HG02981 (cell line): ENCODE results near the gene SSPN.

ENCODE experiments used
- ATAC-seq: cut with Tn5 transposase; IDR thresholded peaks from one replicate; pipeline ENCODE4 v1.9.1; 2021; ENCODE audit warnings: mild to moderate bottlenecking, moderate library complexity; ENCODE audit not compliant: unreplicated experiment

SSPN gene, protein sequence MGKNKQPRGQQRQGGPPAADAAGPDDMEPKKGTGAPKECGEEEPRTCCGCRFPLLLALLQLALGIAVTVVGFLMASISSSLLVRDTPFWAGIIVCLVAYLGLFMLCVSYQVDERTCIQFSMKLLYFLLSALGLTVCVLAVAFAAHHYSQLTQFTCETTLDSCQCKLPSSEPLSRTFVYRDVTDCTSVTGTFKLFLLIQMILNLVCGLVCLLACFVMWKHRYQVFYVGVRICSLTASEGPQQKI

GRCh38 chr12:26195250-26195640 lies at the start of gene SSPN:
TSS of gene SSPN (plus strand) at chr12:26195573. CDS start at chr12:26195673, 100 bp downstream.
- peak; percentile 51 for ATAC-seq

- no peak for ATAC-seq
Observed at GRCh38 chr12:26148291-26148690, 47.1 kb upstream of the SSPN start.

- ATAC-seq: no peak
Observed at GRCh38 chr12:26149968-26150500, 45.3 kb upstream of the SSPN start.

GRCh38 chr12:26150736-26151450 lies 44.5 kb upstream of the SSPN start:
- ATAC-seq: no peak

GRCh38 chr12:26152507-26153102 lies 42.8 kb upstream of the SSPN start:
- no peak for ATAC-seq

GRCh38 chr12:26153421-26154154 lies 41.8 kb upstream of the SSPN start:
- no peak for ATAC-seq

GRCh38 chr12:26156201-26156871 lies 39.0 kb upstream of the SSPN start:
- peak; percentile 86 for ATAC-seq

DNA sequence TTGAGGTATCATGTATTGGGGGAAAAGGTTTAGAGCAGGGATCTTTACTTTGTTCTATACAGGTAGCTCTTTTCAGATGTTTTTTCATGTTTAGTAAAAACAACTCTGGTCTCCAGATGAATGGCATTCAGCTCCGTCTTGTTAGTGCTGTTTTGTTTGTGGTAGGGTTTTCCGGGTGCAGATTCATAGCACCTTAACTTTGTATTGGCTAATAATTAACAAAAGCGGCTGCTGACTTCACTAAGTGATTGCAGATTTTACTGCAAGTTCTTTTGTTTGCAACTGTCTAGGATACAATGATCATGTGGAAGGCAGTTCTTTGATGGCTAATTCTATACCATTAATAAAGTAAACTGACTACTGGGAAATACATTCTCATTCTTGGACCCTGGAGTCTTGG lies 38.4 kb upstream of the SSPN start:
- peak; percentile 25 for ATAC-seq

DNA sequence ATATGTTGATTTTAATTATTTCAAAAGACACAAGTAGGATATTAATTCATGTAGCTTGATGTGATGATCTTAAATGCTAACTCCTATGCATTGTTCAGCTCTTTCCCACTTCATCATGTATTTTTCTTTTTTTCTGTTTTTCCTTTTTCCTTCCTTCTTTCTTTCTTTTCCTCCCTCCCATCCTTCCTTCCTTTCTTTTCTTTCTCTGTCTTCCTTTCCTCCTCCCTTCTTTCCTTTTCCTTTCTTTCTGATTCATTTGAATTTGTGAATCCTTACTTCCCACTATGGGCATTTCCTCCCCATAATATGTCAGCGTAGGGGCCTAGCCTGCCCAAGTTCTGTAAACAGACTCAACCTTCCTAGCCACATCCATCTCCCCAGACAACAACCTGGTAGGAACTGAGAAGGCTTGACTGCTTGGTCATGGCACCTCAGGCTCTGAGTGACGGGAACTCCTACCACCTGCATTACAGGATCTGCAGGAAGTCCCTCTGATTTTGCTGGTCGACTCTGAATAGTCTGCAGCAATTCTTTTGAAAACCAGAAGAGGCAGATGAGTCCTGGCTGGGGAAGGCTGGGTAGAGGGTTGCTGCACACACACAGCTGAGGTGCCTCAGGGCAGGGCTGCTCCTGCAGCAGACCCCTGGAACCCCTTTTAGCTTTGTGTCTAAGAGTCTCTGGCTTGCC lies 37.2 kb upstream of the SSPN start:
- ATAC-seq: no peak

GRCh38 chr12:26162174-26162573 lies 33.2 kb upstream of the SSPN start:
- no peak for ATAC-seq

- peak; percentile 82 for ATAC-seq
Observed at GRCh38 chr12:26162905-26163304, 32.5 kb upstream of the SSPN start.

- ATAC-seq: no peak
Observed at GRCh38 chr12:26164118-26164517, 31.3 kb upstream of the SSPN start.

DNA sequence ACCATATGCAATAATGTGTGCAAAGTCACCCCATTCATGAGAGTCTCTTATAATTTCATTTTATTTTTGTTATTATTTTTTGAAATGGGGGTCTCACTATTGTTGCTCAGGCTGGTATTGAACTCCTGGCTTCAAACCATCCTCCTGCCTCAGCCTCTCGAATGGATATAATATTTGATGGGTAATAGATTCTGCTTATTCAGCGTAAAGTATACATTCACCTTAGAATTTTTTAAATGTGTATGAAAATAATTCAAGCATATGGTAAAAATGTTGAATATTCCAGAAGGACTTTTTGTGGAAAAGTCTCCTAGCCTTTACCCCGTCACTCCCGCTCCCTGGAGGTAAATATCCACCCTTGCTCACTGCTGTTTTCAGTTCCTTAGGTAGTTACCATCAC lies 23.4 kb upstream of the SSPN start:
- no peak for ATAC-seq

- ATAC-seq: no peak
Observed at GRCh38 chr12:26172539-26172938, 22.8 kb upstream of the SSPN start.

DNA sequence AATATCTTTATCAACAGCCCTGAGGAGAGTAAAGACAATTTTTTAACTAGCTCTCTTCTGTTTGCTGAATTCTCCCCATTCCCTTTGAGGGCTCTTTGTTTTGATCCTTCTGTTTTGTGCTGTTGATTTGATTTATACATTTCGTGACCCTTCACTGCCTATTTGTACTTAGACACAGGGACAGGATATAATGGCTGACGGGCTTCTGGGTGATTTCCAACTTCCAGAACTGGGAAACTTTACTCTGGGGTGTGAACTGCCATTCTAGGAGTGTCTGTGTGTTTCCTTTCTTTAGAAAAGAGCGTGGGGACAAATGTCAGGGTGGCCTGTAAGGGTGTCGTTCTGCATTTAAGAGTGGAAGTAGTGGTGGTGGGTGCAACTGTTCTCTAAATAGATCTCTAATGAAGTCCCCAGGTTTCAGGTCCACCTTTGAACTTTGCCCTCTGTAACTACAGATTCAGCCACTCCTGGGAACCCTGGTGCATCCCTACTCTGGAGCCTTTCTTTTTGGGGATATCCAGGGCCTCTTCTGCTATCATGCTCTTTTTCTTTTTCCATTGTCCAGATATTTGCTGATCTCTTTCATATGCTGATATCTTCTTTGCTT lies 22.3 kb upstream of the SSPN start:
- ATAC-seq: no peak

DNA sequence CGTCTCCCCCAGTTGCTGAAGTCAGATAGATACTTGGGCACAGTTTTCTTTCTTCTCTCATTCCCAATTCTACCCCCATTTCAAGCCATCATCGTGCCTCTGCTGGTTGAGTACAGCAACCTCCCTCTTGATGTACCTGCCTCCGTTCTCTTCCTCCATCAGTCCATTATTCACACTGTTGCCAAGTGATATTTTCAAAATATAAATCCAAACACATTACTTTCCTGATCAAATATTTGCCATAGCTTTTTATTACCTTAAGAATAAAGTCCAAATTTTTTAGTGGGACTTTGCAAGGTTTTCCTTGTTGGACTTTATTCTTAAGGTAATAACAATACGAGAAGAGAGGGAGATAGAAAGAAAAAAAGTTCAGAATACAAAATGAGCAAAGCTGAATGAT lies 18.6 kb upstream of the SSPN start:
- ATAC-seq: no peak

DNA sequence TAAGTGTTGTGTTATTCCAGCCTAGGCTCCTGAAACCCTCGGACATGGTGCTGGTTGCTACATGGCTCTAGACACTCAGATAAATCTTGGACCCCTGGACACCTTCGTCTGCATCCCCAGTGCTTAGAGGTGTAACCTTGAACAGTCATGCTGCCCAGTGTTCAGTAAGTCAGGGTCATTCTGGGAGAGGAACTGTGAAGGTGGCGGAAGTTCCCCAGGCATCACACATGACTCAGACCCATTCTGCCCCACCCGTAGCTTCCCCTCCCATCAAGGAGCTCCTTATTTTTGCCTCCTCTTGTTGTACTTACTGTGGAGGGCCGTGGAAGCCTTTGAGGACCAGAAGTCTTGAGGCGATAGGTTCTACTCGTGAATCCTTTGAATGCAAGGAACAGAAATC lies 18.1 kb upstream of the SSPN start:
- ATAC-seq: no peak

DNA sequence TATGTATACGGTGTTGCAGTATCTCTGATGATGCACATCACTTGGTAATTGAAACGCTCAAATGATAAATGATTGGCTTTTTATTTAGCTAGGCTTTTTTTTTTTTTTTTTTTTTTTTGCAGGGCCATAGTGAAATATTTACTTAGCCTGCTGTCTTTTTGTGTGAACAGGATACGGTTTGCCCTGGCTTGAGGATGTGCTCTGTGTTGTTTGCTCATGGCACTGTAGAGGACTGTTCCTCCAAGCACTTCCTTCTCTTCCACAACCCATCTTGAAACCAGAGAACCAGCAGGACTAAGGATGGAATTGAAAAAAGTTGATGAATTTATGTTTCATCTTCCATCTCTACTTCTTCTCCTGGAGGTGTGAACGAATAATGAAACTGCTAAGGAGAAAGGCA lies 15.5 kb upstream of the SSPN start:
- ATAC-seq: no peak

- no peak for ATAC-seq
Observed at GRCh38 chr12:26182377-26182776, 13.0 kb upstream of the SSPN start.
